HepG2 (cell line): Measurements from ENCODE around the gene SLC4A9. TPM values are rescaled to one million over a fixed set of nuclear protein-coding genes. Genes with fewer than 3 reads are reported as not detected.

Experiments used
- ATAC-seq: fragments of 200-7000 bp; cut with Tn5 transposase; 3 replicates; pipeline ENCODE4 v1.9.1; 2020; ENCODE audit warnings: mild to moderate bottlenecking, moderate library complexity
- BruUV-seq: library from RNA; stranded (reverse); fragments of 400-500 nt; replicated peaks from 2 replicates; lab custom pipeline; 2021; lab: Mats Ljungman, UMichigan
- CTCF ChIA-PET: fragments of 300-600 bp; formaldehyde crosslinking; extraction: SDS; loops from one replicate; lab custom pipeline; 2021; ENCODE audit warnings: low total read pairs, inconsistent platforms, low intra/inter-chr PET ratio; lab: Yijun Ruan, JAX
- POLR2A ChIA-PET: fragments of 350-600 bp; sonication (Branson Sonifier 250); formaldehyde crosslinking; loops from one replicate; lab custom pipeline; 2020; ENCODE audit warnings: antibody characterized with exemption, inconsistent platforms; lab: Yijun Ruan, JAX
- DNase-seq: peaks from one replicate; pipeline ENCODE4 v3.0.0-alpha.2; 2015; ENCODE audit warnings: low spot score
- FAIRE-seq: peaks from 3 replicates; lab custom pipeline; 2011; peaks lifted over from hg19 to GRCh38; lab: Jason Lieb, UNC
- H2AFZ ChIP-seq: one replicate; pipeline ENCODE4 v1.6.1; 2011; ENCODE audit warnings: low read length, inconsistent platforms
- H3K27ac ChIP-seq: fragments of 300-600 bp; 3 replicates; pipeline ENCODE4 v1.8.0; 2011; ENCODE audit warnings: mixed run types, mild to moderate bottlenecking, mixed read lengths, low read length, inconsistent platforms; ENCODE audit not compliant: insufficient read depth; ENCODE audit errors: extremely low read length
- H3K27me3 ChIP-seq, 2 experiments: fragments of 200-600 bp in 1 of 2; 2 replicates in 1 of 2; 3 replicates in 1 of 2; pipeline versions ENCODE4 v1.6.0 to v1.8.0; 2011; ENCODE audit warnings: low read length in 2 of 2, mild to moderate bottlenecking in 2 of 2, moderate library complexity in 2 of 2, inconsistent platforms in 1 of 2; ENCODE audit not compliant: insufficient read depth in 2 of 2, control insufficient read depth in 1 of 2
- H3K36me3 ChIP-seq, 2 experiments: fragments of 200-600 bp in 1 of 2; replicated peaks in 1 of 2; 2 replicates in 1 of 2; 3 replicates in 1 of 2; pipeline versions ENCODE4 v1.5.1 to v1.8.0; 2011; ENCODE audit warnings: low read length in 2 of 2, inconsistent platforms in 1 of 2; ENCODE audit not compliant: insufficient read depth in 2 of 2, control insufficient read depth in 1 of 2
- H3K4me1 ChIP-seq: 2 replicates; pipeline ENCODE4 v1.5.1; 2012; ENCODE audit warnings: low read length, inconsistent platforms; ENCODE audit not compliant: insufficient read depth
- H3K4me2 ChIP-seq: 2 replicates; pipeline ENCODE4 v1.6.0; 2011; ENCODE audit warnings: low read depth, low read length, inconsistent platforms
- H3K4me3 ChIP-seq, 3 experiments: fragments of 200-600 bp in 1 of 3; sonication (generic), shearing (Covaris generic) in 1 of 3; replicated peaks in 1 of 3; 2 replicates each; pipeline ENCODE4 v1.5.1; 2011 to 2016; ENCODE audit warnings: low read length in 3 of 3, inconsistent platforms in 2 of 3, low read depth in 2 of 3, mild to moderate bottlenecking in 2 of 3, control low read depth in 1 of 3, mixed read lengths in 1 of 3; ENCODE audit not compliant: insufficient read depth in 1 of 3
- H3K79me2 ChIP-seq: one replicate; pipeline ENCODE4 v1.6.1; 2011; ENCODE audit warnings: low read length, inconsistent platforms; ENCODE audit not compliant: insufficient read depth
- H3K9ac ChIP-seq: 2 replicates; pipeline ENCODE4 v1.6.0; 2011; ENCODE audit warnings: mild to moderate bottlenecking, low read depth, low read length, inconsistent platforms; ENCODE audit not compliant: insufficient read depth
- H3K9me3 ChIP-seq: 2 replicates; pipeline ENCODE4 v1.5.1; 2012; ENCODE audit warnings: mild to moderate bottlenecking, low read length
- H4K20me1 ChIP-seq: 2 replicates; pipeline ENCODE4 v1.6.0; 2011; ENCODE audit warnings: inconsistent platforms, mild to moderate bottlenecking, low read length, moderate library complexity; ENCODE audit not compliant: insufficient read depth
- FOXA3 ChIP-seq: IDR thresholded peaks from 2 replicates; pipeline ENCODE4 v1.6.1; 2016; ENCODE audit warnings: missing genetic modification reagents, missing compliant biosample characterization
- FOXM1 ChIP-seq: sonication (generic); formaldehyde crosslinking; IDR thresholded peaks from 2 replicates; pipeline ENCODE4 v1.5.0; 2020; ENCODE audit warnings: missing genetic modification reagents
- HNF4A ChIP-seq: sonication (generic); formaldehyde crosslinking; IDR thresholded peaks from 2 replicates; pipeline ENCODE4 v1.4.0; 2020; ENCODE audit warnings: missing genetic modification reagents
- MAFF ChIP-seq: IDR thresholded peaks from 2 replicates; pipeline ENCODE4 v1.6.1; 2011; ENCODE audit warnings: low read depth, low read length, improper control_type of control experiment
- MAFK ChIP-seq, 2 experiments: IDR thresholded peaks in 1 of 2; conservative IDR thresholded peaks in 1 of 2; 2 replicates each; pipeline ENCODE4 v1.6.1; 2011; ENCODE audit warnings: improper control_type of control experiment in 2 of 2, low read length in 2 of 2
- PAX8 ChIP-seq: sonication (generic); formaldehyde crosslinking; IDR thresholded peaks from 2 replicates; pipeline ENCODE4 v1.8.0; 2022; ENCODE audit warnings: mild to moderate bottlenecking, missing genetic modification reagents, borderline replicate concordance
- PHF21A ChIP-seq: sonication (generic); formaldehyde crosslinking; IDR thresholded peaks from 2 replicates; pipeline ENCODE4 v1.5.0; 2020; ENCODE audit warnings: mild to moderate bottlenecking, missing genetic modification reagents
- SALL1 ChIP-seq: sonication (generic); formaldehyde crosslinking; IDR thresholded peaks from 2 replicates; pipeline ENCODE4 v1.8.0; 2022; ENCODE audit warnings: mild to moderate bottlenecking, missing genetic modification reagents
- SP1 ChIP-seq, 2 experiments: fragments of 450-650 bp in 1 of 2; sonication (generic) in 1 of 2; formaldehyde crosslinking in 1 of 2; IDR thresholded peaks; 2 replicates each; pipeline versions ENCODE4 v1.4.0 to v1.6.1; 2016 to 2020; ENCODE audit warnings: missing genetic modification reagents in 1 of 2
- ZFY ChIP-seq: sonication (generic); formaldehyde crosslinking; IDR thresholded peaks from 2 replicates; pipeline ENCODE4 v1.4.0; 2020; ENCODE audit warnings: missing genetic modification reagents
- ZKSCAN1 ChIP-seq: fragments of 150-350 bp; IDR thresholded peaks from 2 replicates; pipeline ENCODE4 v1.6.1; 2014; ENCODE audit warnings: low read length
- ZNF496 ChIP-seq: sonication (generic); formaldehyde crosslinking; IDR thresholded peaks from 2 replicates; pipeline ENCODE4 v1.8.1; 2023; ENCODE audit warnings: mild to moderate bottlenecking, moderate library complexity, missing genetic modification reagents; ENCODE audit not compliant: insufficient replicate concordance
- WGBS: methylation state at CpG from one replicate; pipeline ENCODE4 v1.1.6; 2017; ENCODE audit warnings: low lambda C conversion rate; 5-methylcytosine and 5-hydroxymethylcytosine counted together
- in situ Hi-C: cut with HindIII; loops from 2 replicates; pipeline ENCODE4 v1.10.0; 2017; ENCODE audit warnings: low pct_unique_long_range_greater_than_20kb; ENCODE audit not compliant: extremely low pct_ligation_motif_present
- intact Hi-C: fragments of 100-400 bp; cut with micrococcal nuclease; formaldehyde crosslinking; loops from one replicate; pipeline ENCODE4 v1.10.0; 2022; ENCODE audit not compliant: unreplicated experiment
- polyA plus RNA-seq, 8 experiments: library from polyadenylated mRNA; depleted of rRNA in 3 of 8; stranded (reverse) in 7 of 8; unstranded in 1 of 8; fragments of >200 nt; fragmentation: Illumina TruSeq in 4 of 8; extraction: Trizol in 4 of 8; gene quantifications; 2 replicates each; pipeline versions ENCODE4 v1.2.1 to v1.2.3, GENCODE V29; 2011 to 2016; ENCODE audit warnings: low read depth in 4 of 8, missing spikeins in 1 of 8, mixed read lengths in 1 of 8; ENCODE audit not compliant: insufficient read depth in 1 of 8
- total RNA-seq, 5 experiments: library from RNA; depleted of rRNA; stranded (reverse); fragments of >200 nt; fragmentation: Illumina TruSeq; extraction: Trizol; gene quantifications; 2 replicates each; pipeline ENCODE4 v1.2.3, GENCODE V29; 2016; ENCODE audit warnings: low read depth in 1 of 5
- TF ChIP-seq, protein P1 (sequence below), 2 experiments: fragments of 450-650 bp in 1 of 2; sonication (generic) in 1 of 2; formaldehyde crosslinking; IDR thresholded peaks; 2 replicates each; pipeline versions ENCODE4 v1.5.0 to v1.8.0; 2020 to 2022; ENCODE audit warnings: mild to moderate bottlenecking in 1 of 2, missing genetic modification reagents in 1 of 2
- TF ChIP-seq, protein P2 (sequence below): sonication (generic); formaldehyde crosslinking; IDR thresholded peaks from 2 replicates; pipeline ENCODE4 v1.4.0; 2020; ENCODE audit warnings: missing genetic modification reagents

SLC4A9 gene
- total and polyA plus RNA-seq, 2 of the 13 experiments (the other 11 are each of a cell fraction or from before 2014, with no cell fraction given) = not detected

DNA sequence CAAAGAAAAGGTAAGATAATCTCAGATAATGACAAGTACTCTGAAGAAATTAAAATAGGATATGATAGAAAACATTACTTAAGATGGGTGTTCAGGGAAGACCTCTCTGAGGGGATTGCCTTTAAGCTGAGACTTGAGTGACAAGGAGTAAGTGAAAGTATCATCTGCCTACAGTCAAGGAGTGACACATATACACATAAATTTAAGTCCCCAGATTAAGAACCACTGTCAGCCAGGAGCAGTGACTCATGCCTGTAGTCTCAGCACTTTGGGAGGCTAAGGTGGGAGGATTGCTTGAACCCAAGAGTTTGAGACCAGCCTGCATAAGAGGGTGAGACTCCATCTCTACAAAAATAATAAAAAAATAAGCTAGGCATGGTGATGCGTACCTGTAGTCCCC is 22.0 kb downstream of the SLC4A9 start:
- Histone ChIP-seq H3K27ac (no peak overlapping the region), H3K4me3 (no peak overlapping the region)
- no TSS peak for BruUV-seq
- TF ChIP-seq FOXM1 = no peak
- TF ChIP-seq PAX8 (CRISPR knock-in tag) = no peak
- TF ChIP-seq, protein P1, sequence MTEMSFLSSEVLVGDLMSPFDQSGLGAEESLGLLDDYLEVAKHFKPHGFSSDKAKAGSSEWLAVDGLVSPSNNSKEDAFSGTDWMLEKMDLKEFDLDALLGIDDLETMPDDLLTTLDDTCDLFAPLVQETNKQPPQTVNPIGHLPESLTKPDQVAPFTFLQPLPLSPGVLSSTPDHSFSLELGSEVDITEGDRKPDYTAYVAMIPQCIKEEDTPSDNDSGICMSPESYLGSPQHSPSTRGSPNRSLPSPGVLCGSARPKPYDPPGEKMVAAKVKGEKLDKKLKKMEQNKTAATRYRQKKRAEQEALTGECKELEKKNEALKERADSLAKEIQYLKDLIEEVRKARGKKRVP (CRISPR knock-in tag; IDR thresholded peaks at IDR 0.05) = no peak
- no peak for TF ChIP-seq ZFY (CRISPR knock-in tag)
- TF ChIP-seq FOXA3 (CRISPR knock-in tag) = no peak
- no peak for TF ChIP-seq HNF4A
- no peak for TF ChIP-seq SP1 (IDR thresholded peaks at IDR 0.05)
- TF ChIP-seq SP1 (CRISPR knock-in tag; IDR thresholded peaks at IDR 0.05) = no peak
- TF ChIP-seq, protein P2, sequence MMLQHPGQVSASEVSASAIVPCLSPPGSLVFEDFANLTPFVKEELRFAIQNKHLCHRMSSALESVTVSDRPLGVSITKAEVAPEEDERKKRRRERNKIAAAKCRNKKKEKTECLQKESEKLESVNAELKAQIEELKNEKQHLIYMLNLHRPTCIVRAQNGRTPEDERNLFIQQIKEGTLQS (CRISPR knock-in tag) = no peak
- TF ChIP-seq, all 625 proteins: peak for 0
- H3K27me3 ChIP-seq = no peaks in the 10 kb centered on the region
- ChIA-PET CTCF (no interaction called here), POLR2A (no interaction called here)
- DNase-seq (no peak), FAIRE-seq (no peak), ATAC-seq (no peak)
- no peaks in the 10 kb centered on the region for H3K9me3 ChIP-seq
- intact Hi-C loops = no loop called here
- H2AFZ ChIP-seq = no peak overlapping the region
- in situ Hi-C loops = no loop called here
- H3K79me2 ChIP-seq = no peaks in the 10 kb centered on the region
- H3K4me1 ChIP-seq = no peaks in the 10 kb centered on the region
- no peaks in the 10 kb centered on the region for H4K20me1 ChIP-seq
- no peak overlapping the region for H3K9ac ChIP-seq
- WGBS = 100% methylated on average over 1 of the region's 1 CpG
- no peak overlapping the region for H3K4me2 ChIP-seq
- H3K36me3 ChIP-seq = no peaks in the 10 kb centered on the region

DNA sequence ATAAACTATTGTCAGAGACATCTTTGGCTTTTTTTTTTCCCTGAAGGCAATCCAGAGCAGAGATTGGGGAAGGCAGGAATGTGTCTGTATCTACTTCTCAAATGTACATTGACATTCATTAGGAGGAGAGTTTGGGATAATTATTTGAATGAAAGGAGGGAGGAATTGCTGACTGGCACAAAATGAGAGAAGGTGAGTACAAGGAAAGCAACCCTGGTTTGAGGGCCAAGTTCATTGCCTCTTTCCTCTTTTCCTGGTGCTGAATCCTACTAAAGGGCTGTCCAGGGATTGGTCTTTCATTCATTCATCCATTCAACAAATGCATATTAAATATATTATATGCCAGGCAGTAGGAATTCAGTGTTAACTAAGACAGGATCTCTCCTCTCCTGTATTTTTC is 22.9 kb downstream of the SLC4A9 start:
- CTCF ChIA-PET = no interaction called here
- no peaks in the 10 kb centered on the region for H3K4me1 ChIP-seq
- FAIRE-seq = no peak
- no peak overlapping the region for H2AFZ ChIP-seq
- H3K36me3 ChIP-seq = no peaks in the 10 kb centered on the region
- H3K9me3 ChIP-seq = no peaks in the 10 kb centered on the region
- peak; percentile 88 to 91 for TF ChIP-seq MAFK (conservative IDR thresholded peaks at IDR 0.05 in 1 of 2, IDR thresholded peaks at IDR 0.05 in 1 of 2; ENCODE audit: low read length in 2 of 2)
- no peak for TF ChIP-seq SALL1
- no peak for TF ChIP-seq ZKSCAN1
- no peak for TF ChIP-seq PHF21A (CRISPR knock-in tag)
- no peak for TF ChIP-seq ZNF496 (CRISPR knock-in tag)
- TF ChIP-seq MAFF = peak; percentile 90
- H3K27ac ChIP-seq = no peak overlapping the region
- no peaks in the 10 kb centered on the region for H4K20me1 ChIP-seq
- in situ Hi-C loops (no loop called here), intact Hi-C loops (no loop called here)
- no TSS peak for BruUV-seq
- ATAC-seq = no peak
- no peak overlapping the region for H3K4me3 ChIP-seq
- H3K27me3 ChIP-seq = no peaks in the 10 kb centered on the region
- H3K4me2 ChIP-seq = no peak overlapping the region
- H3K79me2 ChIP-seq = no peaks in the 10 kb centered on the region
- no peak for DNase-seq
- POLR2A ChIA-PET = no interaction called here
- no peak overlapping the region for H3K9ac ChIP-seq
